B cell (primary cell): ENCODE data around the gene CERS5. TPM values are rescaled to one million over a fixed set of nuclear protein-coding genes. Genes with fewer than 3 reads are reported as not detected.
"Not testable (repeated sequence)": the region's sequence is repeated elsewhere in the genome, so short reads cannot be mapped to it uniquely, and the experiment has no call there.

Source experiments
- ATAC-seq: fragments of 200-7000 bp; cut with Tn5 transposase; one replicate; pipeline ENCODE4 v1.10.0; 2021; ENCODE audit warnings: low read depth, mild to moderate bottlenecking, moderate number of reproducible peaks, moderate library complexity
- CTCF ChIA-PET: fragments of 350-600 bp; sonication (Branson Sonifier 250); formaldehyde crosslinking; loops from one replicate; lab custom pipeline; 2021; ENCODE audit warnings: antibody characterized with exemption, inconsistent platforms; lab: Charles Lee
- POLR2A ChIA-PET: fragments of 350-600 bp; sonication (Branson Sonifier 250); formaldehyde crosslinking; loops from one replicate; lab custom pipeline; 2021; ENCODE audit warnings: antibody characterized with exemption; lab: Charles Lee
- DNase-seq: peaks from one replicate; pipeline ENCODE4 v3.0.0; 2013
- H2AFZ ChIP-seq: 2 replicates; pipeline ENCODE4 v1.6.1; 2012; ENCODE audit warnings: mild to moderate bottlenecking, low read depth, low read length; ENCODE audit not compliant: insufficient read depth, poor library complexity, severe bottlenecking
- H3K27ac ChIP-seq, 2 donors: 1 replicate in 1 of 2; 2 replicates in 1 of 2; pipeline ENCODE4 v1.5.1; 2012 to 2013; ENCODE audit warnings: low read length in 2 of 2, mild to moderate bottlenecking in 2 of 2, moderate library complexity in 1 of 2
- H3K27me3 ChIP-seq, 4 experiments: fragments of 200-600 bp in 1 of 4; sonication (generic) in 1 of 4; replicated peaks in 1 of 4; 1 replicate in 2 of 4; 2 replicates in 2 of 4; pipeline versions ENCODE4 v1.6.1 to v1.7.0; 2013 to 2016; ENCODE audit warnings: low read length in 3 of 4, mild to moderate bottlenecking in 2 of 4, mixed read lengths in 1 of 4, moderate library complexity in 1 of 4; ENCODE audit not compliant: insufficient read depth in 4 of 4, control insufficient read depth in 3 of 4; ENCODE audit errors: control extremely low read depth in 1 of 4
- H3K36me3 ChIP-seq, 2 experiments: replicated peaks in 1 of 2; 1 replicate in 1 of 2; 2 replicates in 1 of 2; pipeline versions ENCODE4 v1.6.1 to v1.7.1; 2013; ENCODE audit warnings: low read length in 1 of 2; ENCODE audit not compliant: insufficient read depth in 2 of 2, control insufficient read depth in 1 of 2; ENCODE audit errors: control extremely low read depth in 1 of 2, extremely low read depth in 1 of 2
- H3K4me1 ChIP-seq, 2 donors: fragments of 200-600 bp in 1 of 2; sonication (generic) in 1 of 2; 1 replicate in 1 of 2; 2 replicates in 1 of 2; pipeline versions ENCODE4 v1.5.1 to v1.6.1; 2013 to 2017; ENCODE audit warnings: low read length in 2 of 2; ENCODE audit not compliant: control insufficient read depth in 2 of 2, insufficient read depth in 2 of 2
- H3K4me2 ChIP-seq: replicated peaks from 2 replicates; pipeline ENCODE3; 2012; ENCODE audit warnings: mild to moderate bottlenecking, low read depth, low read length; ENCODE audit not compliant: poor library complexity, severe bottlenecking
- H3K4me3 ChIP-seq, 5 experiments: fragments of 200-600 bp in 1 of 5; sonication (generic) in 1 of 5; 1 replicate in 3 of 5; 2 replicates in 2 of 5; pipeline versions ENCODE4 v1.5.1 to v1.7.0; 2011 to 2016; ENCODE audit warnings: low read length in 4 of 5, mild to moderate bottlenecking in 4 of 5, low read depth in 2 of 5, control low read depth in 1 of 5, moderate library complexity in 1 of 5; ENCODE audit not compliant: insufficient read depth in 1 of 5; ENCODE audit errors: control extremely low read depth in 1 of 5, extremely low read depth in 1 of 5
- H3K79me2 ChIP-seq: fragments of 200-600 bp; sonication (generic); one replicate; pipeline ENCODE4 v1.6.0; 2016; ENCODE audit warnings: low read length; ENCODE audit not compliant: control insufficient read depth, insufficient read depth
- H3K9ac ChIP-seq: fragments of 200-600 bp; sonication (generic); 2 replicates; pipeline ENCODE4 v1.6.1; 2017; ENCODE audit warnings: mild to moderate bottlenecking, low read length, moderate library complexity
- H3K9me3 ChIP-seq, 3 donors: one replicate each; pipeline versions ENCODE4 v1.6.1 to v1.7.1; 2013; ENCODE audit warnings: low read length in 2 of 3; ENCODE audit not compliant: control insufficient read depth in 2 of 3, insufficient read depth in 1 of 3; ENCODE audit errors: control extremely low read depth in 1 of 3
- H4K20me1 ChIP-seq: 2 replicates; pipeline ENCODE4 v1.6.0; 2012; ENCODE audit warnings: mild to moderate bottlenecking, low read length; ENCODE audit not compliant: insufficient read depth, control insufficient read depth, poor library complexity, severe bottlenecking
- H3K27ac Mint-ChIP-seq: one replicate; pipeline ENCODE4 v1.8.0; 2021; ENCODE audit warnings: mixed read lengths
- H3K27me3 Mint-ChIP-seq: one replicate; pipeline ENCODE4 v1.8.0; 2021; ENCODE audit warnings: mixed read lengths
- H3K4me1 Mint-ChIP-seq: one replicate; pipeline ENCODE4 v1.8.0; 2021; ENCODE audit warnings: mixed read lengths
- H3K4me3 Mint-ChIP-seq: one replicate; pipeline ENCODE4 v1.8.0; 2021; ENCODE audit warnings: mixed read lengths
- H3K9me3 Mint-ChIP-seq: one replicate; pipeline ENCODE4 v1.8.0; 2022; ENCODE audit warnings: mixed read lengths; ENCODE audit not compliant: insufficient read depth
- CTCF ChIP-seq: fragments of 200-600 bp; IDR thresholded peaks from one replicate; pipeline ENCODE4 v1.8.0; 2022; ENCODE audit warnings: antibody characterized with exemption, mild to moderate bottlenecking
- EZH2 ChIP-seq: IDR thresholded peaks from 2 replicates; pipeline ENCODE4 v1.6.1; 2012; ENCODE audit warnings: borderline replicate concordance, low read depth, mild to moderate bottlenecking, moderate library complexity, low read length; ENCODE audit not compliant: insufficient read depth, poor library complexity, severe bottlenecking
- WGBS: methylation state at CpG from one replicate; pipeline ENCODE4 v1.1.5; 2013; ENCODE audit warnings: missing lambda C conversion rate; ENCODE audit not compliant: insufficient coverage; 5-methylcytosine and 5-hydroxymethylcytosine counted together
- intact Hi-C: fragments of 100-400 bp; cut with micrococcal nuclease; formaldehyde crosslinking; loops from one replicate; pipeline ENCODE4 v1.10.0; 2022
- polyA plus RNA-seq: library from polyadenylated mRNA; depleted of rRNA; stranded (reverse); fragments of >200 nt; gene quantifications from 2 replicates; pipeline ENCODE4 v1.2.3, GENCODE V29; 2012
- total RNA-seq, 2 donors: library from RNA; stranded (reverse); fragments of 120-200 nt in 1 of 2; gene quantifications; 1 replicate in 1 of 2; 2 replicates in 1 of 2; pipeline versions ENCODE4 v1.2.3 to v1.2.4, GENCODE V29; 2013 to 2022

Gene CERS5
- total and polyA plus RNA-seq, 2 donors (not counting 1 experiment from before 2014, with no cell fraction given) = 32.3 to 72.0 TPM

- intact Hi-C loops = loop anchor here (1.0 kb wide), 6 partner anchors 10 to 344 kb away; partner anchors contain the start of genes CERS5, LIMA1, RACGAP1 and TMBIM6
- Histone ChIP-seq H3K4me2 (peak within 1 kb of the TSS; percentile 88), H3K79me2 (peaks cover 10% of the 10 kb centered on the region), H3K9ac (peak within 1 kb of the TSS; percentile 80), H3K27ac (peak within 1 kb of the TSS; percentile 87 to 92), H3K27me3 (no peaks in the 10 kb centered on the region), H3K9me3 (no peaks in the 10 kb centered on the region), H3K4me3 (peak within 1 kb of the TSS; percentile 64 to 97 (median 81)), H4K20me1 (peaks cover 9% of the 10 kb centered on the region), H2AFZ (peak within 1 kb of the TSS; percentile 96), H3K4me1 (peaks cover 13 to 20% of the 10 kb centered on the region in 2 donors), H3K36me3 (peaks cover 13 to 33% of the 10 kb centered on the region in 2 experiments)
- Mint-ChIP-seq H3K4me1 (peaks cover 41% of the 10 kb centered on the region), H3K27me3 (no peaks in the 10 kb centered on the region), H3K9me3 (no peaks in the 10 kb centered on the region), H3K4me3 (peak within 1 kb of the TSS; percentile 97), H3K27ac (peak within 1 kb of the TSS; percentile 99)
- ChIA-PET POLR2A (interaction anchor here (0.5 to 3.5 kb wide), 12 partner anchors 15 to 344 kb away, joined by 3 to 69 read pairs (median 4); partner anchors contain the start of genes CERS5, COX14, GPD1 and RACGAP1), CTCF (interaction anchor here (0.6 to 17.2 kb wide), 21 partner anchors 8 to 971 kb away, joined by 3 to 343 read pairs (median 4); partner anchors contain the start of genes CERS5, COX14, GPD1 and LIMA1)
- WGBS = under 1% methylated on average over 53 of the region's 69 CpGs
- TF ChIP-seq EZH2 (no peak), CTCF (no peak)
- DNase-seq = peak; percentile 92
- peak; percentile 84 for ATAC-seq
These were observed 82.2 kb downstream of the CERS5 start, which contains the start of gene SMARCD1 for GRCh38 chr12:50084775-50085614. TSS of gene SMARCD1 (plus strand) at chr12:50085342. CDS start at chr12:50085370, 28 bp downstream.

- H3K27ac Mint-ChIP-seq = peak overlapping the region; percentile 99
- POLR2A ChIA-PET = interaction anchor here (0.6 to 3.5 kb wide), 9 partner anchors 15 to 343 kb away, joined by 3 to 69 read pairs (median 4); partner anchors contain the start of genes CERS5, COX14, GPD1 and RACGAP1
- peaks cover 10% of the 10 kb centered on the region for H3K79me2 ChIP-seq
- peak overlapping the region; percentile 80 for H3K9ac ChIP-seq
- peak overlapping the region; percentile 64 to 97 (median 81) for H3K4me3 ChIP-seq
- peak overlapping the region; percentile 87 to 92 for H3K27ac ChIP-seq
- H3K4me1 ChIP-seq = peaks cover 13 to 20% of the 10 kb centered on the region in 2 donors
- WGBS = 50% methylated on average over 2 of the region's 7 CpGs
- peak overlapping the region; percentile 88 for H3K4me2 ChIP-seq
- H3K9me3 Mint-ChIP-seq, intact Hi-C loops, DNase-seq, ATAC-seq, H3K27me3 Mint-ChIP-seq, H4K20me1 ChIP-seq, H3K9me3 ChIP-seq, H3K27me3 ChIP-seq: not testable (repeated sequence)
- peak overlapping the region; percentile 96 for H2AFZ ChIP-seq
- peaks cover 41% of the 10 kb centered on the region for H3K4me1 Mint-ChIP-seq
- peak overlapping the region; percentile 97 for H3K4me3 Mint-ChIP-seq
- peaks cover 13 to 27% of the 10 kb centered on the region in 2 experiments for H3K36me3 ChIP-seq
- CTCF ChIA-PET = interaction anchor here (0.6 to 17.2 kb wide), 17 partner anchors 8 to 246 kb away, joined by 3 to 343 read pairs (median 4); partner anchors contain the start of genes CERS5, COX14, GPD1 and RACGAP1
These were observed 82.8 kb downstream of the CERS5 start for GRCh38 chr12:50084409-50084774.
